Measurements from ENCODE around the gene KIF13A. TPM values are rescaled to one million over a fixed set of nuclear protein-coding genes. Genes with fewer than 3 reads are reported as not detected.
"Not testable (repeated sequence)": the region's sequence is repeated elsewhere in the genome, so short reads cannot be mapped to it uniquely, and the experiment has no call there.

The KIF13A gene
- total RNA-seq, 1 donor from 2014 or later, result 28.9 TPM

- intact Hi-C loops (cut with DNase I), result no loop called here
- peaks cover 50 to 79% of the 10 kb centered on the region in 2 donors for H3K36me3 ChIP-seq
These were observed 218.6 kb downstream of the KIF13A start for GRCh38 chr6:17768881-17769280.

GRCh38 chr6:17768388-17768787, 219.0 kb downstream of the KIF13A start:
- no peak for DNase-seq (ENCODE audit: low spot score in 2 of 2)
- no peaks in the 10 kb centered on the region for H3K27me3 ChIP-seq
- TF ChIP-seq CTCF (IDR thresholded peaks at IDR 0.05), result no peak
- H3K4me3 ChIP-seq, result no peak overlapping the region
- H3K9me3 ChIP-seq, result no peaks in the 10 kb centered on the region
- peaks cover 54 to 79% of the 10 kb centered on the region in 2 donors for H3K36me3 ChIP-seq
- intact Hi-C loops (cut with DNase I), result no loop called here
- no peaks in the 10 kb centered on the region for H3K4me1 ChIP-seq
- H3K27ac ChIP-seq, result no peak overlapping the region

More at GRCh38 chr6:17768881-17769280, 218.6 kb downstream of the KIF13A start:
- no peaks in the 10 kb centered on the region for H3K4me1 ChIP-seq
- H3K9me3 ChIP-seq, result no peaks in the 10 kb centered on the region
- no peak for DNase-seq (ENCODE audit: low spot score in 2 of 2)
- no peak overlapping the region for H3K27ac ChIP-seq
- no peak overlapping the region for H3K4me3 ChIP-seq
- TF ChIP-seq CTCF (IDR thresholded peaks at IDR 0.05), result no peak
- no peaks in the 10 kb centered on the region for H3K27me3 ChIP-seq

GRCh38 chr6:17762651-17763050, 224.8 kb downstream of the KIF13A start:
- H3K27me3 ChIP-seq, result no peaks in the 10 kb centered on the region
- H3K9me3 ChIP-seq, result no peaks in the 10 kb centered on the region
- no peak for DNase-seq (ENCODE audit: low spot score in 2 of 2)
- H3K36me3 ChIP-seq, result peaks cover 49 to 56% of the 10 kb centered on the region in 2 donors
- no peak overlapping the region for H3K4me3 ChIP-seq
- no peak overlapping the region for H3K27ac ChIP-seq
- intact Hi-C loops (cut with DNase I), result no loop called here
- TF ChIP-seq CTCF (IDR thresholded peaks at IDR 0.05), result no peak
- no peaks in the 10 kb centered on the region for H3K4me1 ChIP-seq

GRCh38 chr6:17758119-17758518, 229.3 kb downstream of the KIF13A start:
- intact Hi-C loops (cut with DNase I), result no loop called here
- TF ChIP-seq CTCF (IDR thresholded peaks at IDR 0.05), result no peak
- Histone ChIP-seq H3K36me3 (peaks cover 30 to 32% of the 10 kb centered on the region in 2 donors), H3K27ac (no peak overlapping the region), H3K4me3 (no peak overlapping the region), H3K27me3 (no peaks in the 10 kb centered on the region), H3K9me3 (no peaks in the 10 kb centered on the region), H3K4me1 (no peaks in the 10 kb centered on the region)
- DNase-seq (ENCODE audit: low spot score in 2 of 2), result no peak

GRCh38 chr6:17754254-17754653, 233.2 kb downstream of the KIF13A start:
- Histone ChIP-seq H3K36me3 (peaks cover under 1 to 5% of the 10 kb centered on the region in 2 donors), H3K27ac (no peak overlapping the region), H3K4me3 (no peak overlapping the region), H3K9me3 (no peaks in the 10 kb centered on the region), H3K27me3 (no peaks in the 10 kb centered on the region), H3K4me1 (no peaks in the 10 kb centered on the region)
- TF ChIP-seq CTCF (IDR thresholded peaks at IDR 0.05), result no peak
- DNase-seq (ENCODE audit: low spot score in 2 of 2), result no peak
- intact Hi-C loops (cut with DNase I), result no loop called here

- H3K27me3 ChIP-seq; H3K27ac ChIP-seq; H3K36me3 ChIP-seq; H3K9me3 ChIP-seq; intact Hi-C loops (cut with DNase I); H3K4me3 ChIP-seq; DNase-seq (ENCODE audit: low spot score in 2 of 2); H3K4me1 ChIP-seq: not testable (repeated sequence)
These were observed 242.1 kb downstream of the KIF13A start for GRCh38 chr6:17745324-17745723.

GRCh38 chr6:17744757-17745308, 242.6 kb downstream of the KIF13A start:
- H3K27ac ChIP-seq; H3K27me3 ChIP-seq; H3K9me3 ChIP-seq; H3K4me1 ChIP-seq; H3K4me3 ChIP-seq; H3K36me3 ChIP-seq; DNase-seq (ENCODE audit: low spot score in 2 of 2); intact Hi-C loops (cut with DNase I): not testable (repeated sequence)
